Measurements from ENCODE around the gene SLC22A6. TPM values are rescaled to one million over a fixed set of nuclear protein-coding genes. Genes with fewer than 3 reads are reported as not detected.
"Not testable (repeated sequence)": the region's sequence is repeated elsewhere in the genome, so short reads cannot be mapped to it uniquely, and the experiment has no call there.

The SLC22A6 gene
- total RNA-seq, 2 donors from 2014 or later, result not detected

DNA sequence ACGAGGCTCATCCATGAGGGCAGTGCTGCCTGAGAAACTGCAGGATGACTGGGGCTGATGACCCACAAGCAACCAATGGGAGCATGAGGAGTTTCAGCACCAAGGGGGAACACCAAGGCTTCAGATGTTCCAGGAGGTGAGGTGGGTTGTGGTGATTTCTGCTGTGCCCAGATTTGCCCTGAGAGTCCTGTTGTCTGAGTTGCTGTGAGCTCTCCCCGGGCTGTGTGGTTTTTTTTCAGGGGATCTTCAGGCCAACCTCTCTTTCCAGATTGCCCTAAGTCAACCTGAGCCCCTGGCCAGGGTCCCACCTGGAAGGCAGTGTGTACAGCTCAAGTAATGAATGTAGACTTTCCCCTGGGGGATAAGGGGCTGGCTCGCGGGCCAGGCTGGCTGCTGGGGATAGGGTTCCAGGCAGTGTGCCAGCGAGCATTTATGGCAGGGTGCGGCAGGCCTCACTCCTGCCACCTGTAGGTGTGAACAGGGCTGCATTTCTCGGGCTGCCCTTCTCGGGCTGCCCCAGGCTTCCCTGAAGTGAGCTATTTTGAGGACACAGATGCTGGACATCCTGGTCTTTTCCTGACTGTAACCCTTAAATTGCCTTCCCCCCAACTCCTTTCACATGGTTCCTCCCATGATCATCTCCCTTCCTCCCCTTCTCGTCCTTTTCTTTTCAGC lies 9.8 kb downstream of the SLC22A6 start:
- Mint-ChIP-seq H3K4me3 (no peak overlapping the region), H3K36me3 (ENCODE audit: insufficient read depth in 2 of 2) (no peaks in the 10 kb centered on the region), H3K27me3 (ENCODE audit: low read depth) (peaks cover 24% of the 10 kb centered on the region), H3K4me1 (ENCODE audit: low read depth) (no peaks in the 10 kb centered on the region), H3K9me3 (no peaks in the 10 kb centered on the region), H3K27ac (no peak overlapping the region)
- ATAC-seq (replicated peaks in 1 of 2), result peak; percentile 51 to 56
- DNase-seq, result peak; percentile 10 to 21

DNA sequence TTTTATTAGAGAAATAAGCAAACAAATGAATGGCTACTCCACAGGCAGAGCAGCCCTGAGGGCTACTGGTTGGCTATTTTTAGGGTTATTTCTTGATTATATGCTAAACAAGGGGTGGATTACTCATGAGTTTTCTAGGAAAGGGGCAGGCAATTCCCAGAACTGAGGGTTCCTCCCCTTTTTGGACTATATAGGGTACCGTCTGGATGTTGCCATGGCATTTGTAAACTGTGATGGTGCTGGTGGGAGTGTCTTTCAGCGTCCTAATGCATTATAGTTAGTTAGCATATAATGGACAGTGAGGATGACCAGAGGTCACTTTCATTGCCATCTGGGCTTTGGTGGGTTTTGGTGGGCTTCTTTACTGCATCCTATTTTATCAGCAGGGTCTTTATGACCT lies 19.2 kb downstream of the SLC22A6 start:
- H3K4me3 Mint-ChIP-seq, result no peak overlapping the region
- H3K27me3 Mint-ChIP-seq (ENCODE audit: low read depth), result peaks cover 52% of the 10 kb centered on the region
- DNase-seq (no peak), ATAC-seq (replicated peaks in 1 of 2) (no peak)
- H3K36me3 Mint-ChIP-seq (ENCODE audit: insufficient read depth in 2 of 2), result no peaks in the 10 kb centered on the region
- H3K9me3 Mint-ChIP-seq, result no peaks in the 10 kb centered on the region
- no peaks in the 10 kb centered on the region for H3K4me1 Mint-ChIP-seq (ENCODE audit: low read depth)
- H3K27ac Mint-ChIP-seq, result no peak overlapping the region

DNA sequence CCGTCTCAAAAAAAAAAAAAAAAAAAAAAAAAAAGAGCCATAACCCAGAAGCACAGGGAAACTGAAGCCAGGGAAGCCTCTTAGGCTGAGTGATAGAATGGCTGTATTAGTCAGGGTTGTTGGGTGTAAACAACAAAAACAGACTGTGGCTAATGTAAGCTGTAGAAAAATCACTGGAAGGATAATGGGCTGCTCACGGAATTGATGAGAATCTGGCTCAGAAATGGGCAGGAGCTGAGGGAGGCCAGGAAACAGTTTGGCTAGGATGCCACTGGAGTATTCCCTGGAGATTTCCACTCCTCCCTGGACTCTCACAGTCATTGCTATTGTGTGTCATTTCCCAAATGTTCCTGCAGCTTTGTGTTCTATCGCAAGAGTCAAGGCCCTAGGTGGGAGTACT lies 22.4 kb downstream of the SLC22A6 start:
- H3K4me3 Mint-ChIP-seq, result no peak overlapping the region

DNA sequence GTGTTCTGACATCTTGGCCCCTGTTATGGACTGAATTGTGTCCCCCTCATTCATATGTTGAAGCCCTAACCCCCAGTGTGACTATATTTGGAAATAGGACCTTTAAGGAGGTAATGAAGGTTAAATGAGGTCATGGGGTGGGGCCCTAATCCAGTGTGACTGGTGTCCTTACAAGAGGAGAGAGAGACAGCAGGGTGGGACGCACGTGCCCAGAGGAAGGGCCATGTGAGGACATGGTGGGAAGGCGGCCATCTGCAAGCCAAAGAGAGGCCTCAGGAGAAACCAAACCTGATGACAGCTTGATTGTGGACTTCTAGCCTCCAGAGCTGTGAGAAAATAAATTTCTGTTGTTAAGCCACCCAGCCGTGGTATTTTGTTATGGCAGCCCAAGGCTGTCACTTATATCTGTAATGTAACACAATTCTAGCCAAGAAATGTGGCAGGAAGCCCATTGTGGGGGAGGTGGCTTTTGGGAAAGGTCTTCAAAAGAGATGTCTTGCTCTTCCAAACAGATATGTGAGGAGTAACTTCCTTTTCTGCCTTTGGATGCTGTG lies 23.7 kb downstream of the SLC22A6 start:
- Mint-ChIP-seq H3K27ac (no peak overlapping the region), H3K4me3 (no peak overlapping the region), H3K9me3 (no peaks in the 10 kb centered on the region), H3K27me3 (ENCODE audit: low read depth) (peaks cover 21% of the 10 kb centered on the region), H3K4me1 (ENCODE audit: low read depth) (no peaks in the 10 kb centered on the region), H3K36me3 (ENCODE audit: insufficient read depth in 2 of 2) (no peaks in the 10 kb centered on the region)
- ATAC-seq (replicated peaks in 1 of 2) (no peak), DNase-seq (no peak)

More for the DNA sequence above, 22.4 kb downstream of the SLC22A6 start:
- Mint-ChIP-seq H3K27me3 (ENCODE audit: low read depth) (peaks cover 34% of the 10 kb centered on the region), H3K9me3 (no peaks in the 10 kb centered on the region), H3K4me1 (ENCODE audit: low read depth) (no peaks in the 10 kb centered on the region), H3K27ac (no peak overlapping the region), H3K36me3 (ENCODE audit: insufficient read depth in 2 of 2) (no peaks in the 10 kb centered on the region)
- ATAC-seq (replicated peaks in 1 of 2) (no peak), DNase-seq (no peak)

DNA sequence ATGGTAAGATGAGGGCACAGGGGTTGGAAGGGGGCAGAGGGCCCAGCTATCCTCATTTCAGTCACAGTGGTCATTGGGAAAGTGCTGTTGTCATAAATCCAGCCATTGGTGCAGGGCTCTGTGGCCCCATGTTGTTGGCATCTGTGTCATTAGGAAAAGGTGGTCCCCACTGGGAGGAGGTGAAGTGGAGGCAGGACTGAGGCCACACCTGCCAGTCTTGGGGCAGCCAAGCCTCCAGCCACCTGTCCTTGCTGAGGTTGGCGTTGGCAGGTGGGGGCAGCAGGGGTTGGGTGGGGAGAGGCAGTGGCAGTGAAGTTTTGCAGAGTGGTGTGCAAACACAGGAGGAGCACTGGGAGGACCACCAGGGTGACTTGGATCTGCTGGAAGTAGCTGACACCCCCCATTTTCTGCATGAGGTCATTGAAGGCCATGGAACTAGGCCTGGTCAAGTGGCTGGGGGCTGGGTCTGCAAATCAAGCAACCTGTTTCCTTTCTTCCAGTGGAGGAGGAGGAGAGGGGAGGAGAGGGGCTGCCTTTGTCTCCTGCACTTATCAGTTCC lies 25.3 kb downstream of the SLC22A6 start:
- peaks cover 12% of the 10 kb centered on the region for H3K27me3 Mint-ChIP-seq (ENCODE audit: low read depth)
- no peaks in the 10 kb centered on the region for H3K9me3 Mint-ChIP-seq
- no peaks in the 10 kb centered on the region for H3K4me1 Mint-ChIP-seq (ENCODE audit: low read depth)
- ATAC-seq (replicated peaks in 1 of 2) (no peak), DNase-seq (no peak)
- no peaks in the 10 kb centered on the region for H3K36me3 Mint-ChIP-seq (ENCODE audit: insufficient read depth in 2 of 2)
- no peak overlapping the region for H3K4me3 Mint-ChIP-seq
- no peak overlapping the region for H3K27ac Mint-ChIP-seq

DNA sequence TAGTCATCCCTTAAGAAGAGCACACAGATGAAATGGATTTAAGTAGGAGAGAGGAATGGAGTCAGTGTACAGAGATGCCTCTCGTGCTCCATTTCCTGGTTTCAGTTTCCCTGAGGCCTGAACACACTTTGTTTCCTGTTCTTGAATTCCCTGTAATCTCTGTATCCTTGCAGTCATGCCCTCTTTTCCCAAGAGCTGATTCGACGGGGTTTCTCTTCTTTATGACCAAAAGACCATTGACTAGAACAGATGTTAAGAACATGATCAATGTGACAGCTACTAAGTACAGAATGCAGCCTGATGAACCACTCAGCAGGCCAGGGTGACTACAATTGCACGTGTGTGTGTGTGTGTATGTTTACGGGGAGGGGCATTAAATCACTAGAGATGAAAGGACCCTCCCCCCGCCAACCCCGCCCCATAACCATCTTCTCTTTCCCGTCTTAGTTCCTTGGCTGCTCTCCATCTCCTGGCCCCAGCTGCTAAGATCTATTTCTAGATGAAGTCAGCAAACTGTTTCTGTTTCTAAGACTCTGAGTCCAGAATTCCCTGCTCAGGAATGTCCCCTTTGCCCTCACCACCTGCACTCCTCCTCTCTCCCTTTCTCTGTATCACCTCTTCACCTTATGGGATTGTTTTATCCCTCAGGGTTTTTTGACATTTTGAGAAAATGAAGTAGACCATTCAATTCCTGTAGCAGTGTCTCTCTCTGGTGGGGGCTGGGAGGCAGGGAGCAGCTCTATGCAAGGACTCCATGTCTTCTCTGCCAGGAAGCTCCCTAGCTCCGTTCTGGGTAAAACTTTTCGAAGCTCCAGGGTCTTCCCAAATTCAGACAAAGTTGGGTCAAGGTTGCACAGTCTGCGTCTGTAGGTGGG lies 26.0 kb downstream of the SLC22A6 start:
- H3K27ac Mint-ChIP-seq, result no peak overlapping the region
- H3K4me1 Mint-ChIP-seq (ENCODE audit: low read depth), result no peaks in the 10 kb centered on the region
- no peak overlapping the region for H3K4me3 Mint-ChIP-seq
- ATAC-seq (replicated peaks in 1 of 2), result no peak
- no peaks in the 10 kb centered on the region for H3K36me3 Mint-ChIP-seq (ENCODE audit: insufficient read depth in 2 of 2)
- H3K27me3 Mint-ChIP-seq (ENCODE audit: low read depth), result peaks cover 8% of the 10 kb centered on the region
- H3K9me3 Mint-ChIP-seq, result no peaks in the 10 kb centered on the region
- no peak for DNase-seq

DNA sequence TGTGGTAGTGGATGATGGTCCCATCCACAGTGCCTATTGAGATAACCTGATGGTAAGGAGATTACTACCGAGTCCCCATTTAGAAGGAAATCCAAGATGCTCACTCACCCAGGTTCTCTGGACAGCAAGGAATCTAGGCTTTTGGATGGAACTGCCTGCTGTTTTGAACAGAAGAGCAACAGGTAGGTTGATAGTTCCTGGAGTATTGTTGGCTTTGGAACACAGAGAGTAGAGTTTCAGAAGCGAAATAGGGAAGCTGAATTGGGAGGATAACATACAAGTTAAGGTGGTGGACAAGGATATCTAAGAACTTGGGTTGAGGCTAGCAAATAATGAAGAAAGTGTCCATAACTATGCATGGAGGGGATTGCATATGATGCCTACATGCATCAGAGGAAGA lies 27.6 kb downstream of the SLC22A6 start:
- DNase-seq (no peak), ATAC-seq (replicated peaks in 1 of 2) (no peak)
- Mint-ChIP-seq H3K27ac (no peak overlapping the region), H3K27me3 (ENCODE audit: low read depth) (peaks cover 6% of the 10 kb centered on the region), H3K9me3 (no peaks in the 10 kb centered on the region), H3K4me1 (ENCODE audit: low read depth) (no peaks in the 10 kb centered on the region), H3K4me3 (no peak overlapping the region), H3K36me3 (ENCODE audit: insufficient read depth in 2 of 2) (no peaks in the 10 kb centered on the region)

DNA sequence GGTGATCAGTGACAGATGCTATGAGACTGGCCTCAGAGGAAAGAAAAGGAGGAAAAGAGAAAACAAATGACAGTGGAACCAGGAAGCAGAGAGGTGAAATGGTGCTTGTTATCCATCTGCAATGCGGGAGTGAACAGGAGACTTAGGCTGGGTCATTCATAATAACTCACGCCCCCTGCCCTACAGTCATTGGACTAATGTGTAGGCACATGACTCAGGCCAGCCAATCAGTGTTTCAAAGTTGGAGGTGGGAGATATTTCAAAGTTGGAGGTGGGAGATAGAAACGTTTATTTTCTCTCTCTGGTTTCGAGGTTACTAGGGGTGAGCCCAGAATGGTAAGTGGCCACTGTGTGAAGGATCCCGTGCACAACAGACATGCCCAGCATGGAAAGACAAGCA lies 30.3 kb downstream of the SLC22A6 start:
- no peak for DNase-seq
- Mint-ChIP-seq H3K4me1 (ENCODE audit: low read depth) (no peaks in the 10 kb centered on the region), H3K27me3 (ENCODE audit: low read depth) (peaks cover 4% of the 10 kb centered on the region), H3K27ac (no peak overlapping the region), H3K4me3 (no peak overlapping the region), H3K9me3 (no peaks in the 10 kb centered on the region), H3K36me3 (ENCODE audit: insufficient read depth in 2 of 2) (no peaks in the 10 kb centered on the region)
- ATAC-seq (replicated peaks in 1 of 2), result no peak

DNA sequence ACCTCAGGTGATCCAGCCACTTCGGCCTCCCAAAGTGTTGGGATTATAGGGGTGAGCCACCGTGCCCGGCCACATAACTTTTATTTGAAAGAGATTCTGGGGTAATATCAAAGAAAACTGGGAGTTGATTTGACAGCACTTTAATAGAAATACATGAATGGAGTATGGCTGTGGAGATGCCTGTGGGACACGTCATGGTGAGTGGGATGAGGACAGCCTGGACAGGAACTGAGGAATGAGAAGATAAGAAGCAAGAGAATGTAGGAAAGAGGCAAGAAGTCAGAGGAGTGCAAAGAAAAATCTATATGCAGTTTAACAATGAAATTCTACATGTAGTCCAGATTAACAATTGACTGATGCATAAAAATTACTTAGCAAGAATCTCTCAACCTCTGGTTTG lies 31.0 kb downstream of the SLC22A6 start:
- no peaks in the 10 kb centered on the region for H3K4me1 Mint-ChIP-seq (ENCODE audit: low read depth)
- peaks cover 5% of the 10 kb centered on the region for H3K27me3 Mint-ChIP-seq (ENCODE audit: low read depth)
- H3K27ac Mint-ChIP-seq, result no peak overlapping the region
- DNase-seq, result no peak
- H3K36me3 Mint-ChIP-seq (ENCODE audit: insufficient read depth in 2 of 2), result no peaks in the 10 kb centered on the region
- H3K4me3 Mint-ChIP-seq, result no peak overlapping the region
- ATAC-seq (replicated peaks in 1 of 2), result no peak
- no peaks in the 10 kb centered on the region for H3K9me3 Mint-ChIP-seq

DNA sequence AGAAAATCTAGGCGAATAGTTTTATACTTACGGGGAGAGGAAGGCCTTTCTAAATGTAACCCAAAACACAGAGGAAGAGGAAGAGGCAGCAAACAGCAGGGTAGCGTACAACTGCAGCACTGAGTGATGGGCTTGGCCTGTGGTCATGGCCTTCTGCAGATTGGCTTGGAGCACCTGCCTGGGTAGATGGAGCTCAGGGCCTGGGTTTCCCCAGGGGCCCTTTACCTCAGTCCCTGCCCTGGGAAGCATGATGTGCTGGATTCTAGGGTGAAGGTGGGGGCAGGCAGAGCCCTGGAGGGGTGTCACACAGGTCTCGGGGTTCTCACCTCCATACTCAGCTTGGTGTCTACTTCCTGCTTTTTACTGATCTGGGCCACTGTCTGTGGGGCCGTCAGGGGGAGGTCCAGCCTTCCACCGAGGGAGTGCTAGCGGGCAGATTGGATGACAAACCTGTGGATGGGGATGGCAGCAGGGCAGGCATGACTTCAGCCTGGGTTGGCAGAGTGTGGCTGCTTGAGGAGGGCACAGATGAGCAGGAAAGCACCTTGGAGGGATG lies 35.9 kb downstream of the SLC22A6 start:
- no peaks in the 10 kb centered on the region for H3K36me3 Mint-ChIP-seq (ENCODE audit: insufficient read depth in 2 of 2)
- H3K27me3 Mint-ChIP-seq (ENCODE audit: low read depth), result peaks cover 22% of the 10 kb centered on the region
- ATAC-seq (replicated peaks in 1 of 2), result no peak
- no peak overlapping the region for H3K4me3 Mint-ChIP-seq
- H3K4me1 Mint-ChIP-seq (ENCODE audit: low read depth), result no peaks in the 10 kb centered on the region
- no peak for DNase-seq
- H3K27ac Mint-ChIP-seq, result no peak overlapping the region
- no peaks in the 10 kb centered on the region for H3K9me3 Mint-ChIP-seq

DNA sequence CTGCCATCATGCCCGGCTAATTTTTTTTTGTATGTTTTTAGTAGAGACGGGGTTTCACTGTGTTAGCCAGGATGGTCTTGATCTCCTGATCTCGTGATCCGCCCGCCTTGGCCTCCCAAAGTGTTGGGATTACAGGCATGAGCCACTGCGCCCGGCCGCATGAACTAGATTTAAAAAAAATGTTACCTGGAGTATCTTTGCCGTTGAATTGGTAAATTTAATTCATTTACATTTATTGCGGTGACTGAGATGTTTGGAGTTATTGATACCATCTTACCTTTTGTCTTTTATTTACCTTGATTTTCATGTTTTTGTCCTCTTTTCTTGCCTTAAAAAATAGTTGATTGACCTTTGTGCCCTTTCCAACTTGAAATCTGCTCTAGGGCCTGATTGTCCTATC lies 39.2 kb downstream of the SLC22A6 start:
- not testable (repeated sequence) for H3K36me3 Mint-ChIP-seq (ENCODE audit: insufficient read depth in 2 of 2); ATAC-seq (replicated peaks in 1 of 2); H3K4me1 Mint-ChIP-seq (ENCODE audit: low read depth); H3K27ac Mint-ChIP-seq; DNase-seq; H3K9me3 Mint-ChIP-seq; H3K4me3 Mint-ChIP-seq
- peaks cover 29% of the 10 kb centered on the region for H3K27me3 Mint-ChIP-seq (ENCODE audit: low read depth)

DNA sequence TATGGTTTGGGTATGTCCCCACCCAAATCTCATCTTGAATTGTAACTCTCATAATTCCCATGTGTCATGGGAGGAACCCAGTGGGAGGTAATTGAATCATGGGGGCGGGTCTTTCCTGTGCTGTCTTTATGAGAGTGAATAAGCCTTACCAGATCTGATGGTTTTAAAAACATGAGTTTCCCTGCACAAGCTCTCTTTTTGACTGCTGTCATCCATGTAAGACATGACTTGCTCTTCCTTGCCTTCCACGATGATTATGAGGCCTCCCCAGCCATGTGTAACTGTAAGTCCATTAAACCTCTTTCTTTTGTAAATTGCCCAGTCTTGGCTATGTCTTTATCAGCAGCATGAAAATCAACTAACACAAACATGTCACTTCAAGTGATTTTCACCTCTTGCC lies 47.2 kb downstream of the SLC22A6 start:
- not testable (repeated sequence) for H3K27me3 Mint-ChIP-seq (ENCODE audit: low read depth); DNase-seq; H3K27ac Mint-ChIP-seq; H3K4me3 Mint-ChIP-seq; H3K36me3 Mint-ChIP-seq (ENCODE audit: insufficient read depth in 2 of 2); H3K9me3 Mint-ChIP-seq; ATAC-seq (replicated peaks in 1 of 2); H3K4me1 Mint-ChIP-seq (ENCODE audit: low read depth)

DNA sequence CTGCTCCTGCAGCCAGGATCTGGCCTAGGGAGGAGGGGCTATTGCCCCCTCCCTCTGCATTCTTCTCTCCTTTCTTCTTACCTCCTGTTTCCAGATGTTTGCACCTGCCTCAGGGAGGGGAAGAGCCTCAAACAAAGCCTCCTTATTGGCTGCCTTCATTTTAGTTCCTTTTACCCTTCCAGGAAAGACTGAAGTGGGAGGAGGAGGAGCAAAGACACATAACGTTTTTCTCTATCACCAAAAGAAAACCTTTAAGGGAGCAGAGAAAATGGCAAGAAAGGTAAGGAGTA lies 50.3 kb downstream of the SLC22A6 start:
- peaks cover 3 to 8% of the 10 kb centered on the region in 2 donors for H3K9me3 Mint-ChIP-seq
- H3K27ac Mint-ChIP-seq, result no peak overlapping the region
- H3K27me3 Mint-ChIP-seq (ENCODE audit: low read depth), result peaks cover 26% of the 10 kb centered on the region
- H3K4me3 Mint-ChIP-seq, result no peak overlapping the region
- DNase-seq (no peak), ATAC-seq (replicated peaks in 1 of 2) (no peak)
- H3K4me1 Mint-ChIP-seq (ENCODE audit: low read depth), result no peaks in the 10 kb centered on the region
- peaks cover 6% of the 10 kb centered on the region in 2 donors for H3K36me3 Mint-ChIP-seq (ENCODE audit: insufficient read depth in 2 of 2)
